NCI-H1436 (cell line): Measurements from ENCODE around the gene GSTA2.
"Not testable (repeated sequence)": the region's sequence is repeated elsewhere in the genome, so short reads cannot be mapped to it uniquely, and the experiment has no call there.

Source experiments
- DNase-seq: peaks from one replicate; lab custom pipeline; 2025; lab: John Stamatoyannopoulos, UW

GSTA2 gene

DNA sequence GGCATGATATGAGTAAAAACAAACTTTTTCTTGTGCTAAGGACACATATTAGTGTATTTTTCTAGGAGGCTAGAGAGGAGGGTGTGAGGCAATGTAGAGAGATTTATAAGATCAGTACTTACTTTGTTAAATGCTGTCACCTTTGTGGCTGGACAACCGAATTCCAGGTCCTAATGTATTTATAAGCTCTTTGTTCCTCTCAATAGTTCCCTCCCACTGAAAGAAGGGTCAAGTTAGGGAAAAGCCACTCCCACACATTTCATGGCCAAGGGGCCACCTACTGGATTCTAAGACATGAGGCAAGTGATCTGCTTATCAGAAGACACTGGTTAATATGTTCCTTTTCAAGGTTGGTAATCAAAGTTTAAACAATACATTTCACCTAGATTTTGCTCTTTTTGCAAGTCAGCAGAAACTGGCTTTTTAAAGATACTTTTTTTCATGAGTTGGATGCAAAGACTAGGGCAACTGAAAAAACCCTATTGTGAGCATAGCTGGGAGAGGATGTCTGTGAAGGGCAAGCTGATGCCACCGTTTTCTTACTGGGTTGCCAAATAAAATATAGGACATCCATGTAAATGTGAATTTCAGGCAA, at the start of gene GSTA2:
Gene GSTA2 (minus strand): TSS at position 154 of the 595 bp plus-strand sequence. CDS start 5,528 bp downstream, outside the sequence.
- not testable (repeated sequence) for DNase-seq

DNA sequence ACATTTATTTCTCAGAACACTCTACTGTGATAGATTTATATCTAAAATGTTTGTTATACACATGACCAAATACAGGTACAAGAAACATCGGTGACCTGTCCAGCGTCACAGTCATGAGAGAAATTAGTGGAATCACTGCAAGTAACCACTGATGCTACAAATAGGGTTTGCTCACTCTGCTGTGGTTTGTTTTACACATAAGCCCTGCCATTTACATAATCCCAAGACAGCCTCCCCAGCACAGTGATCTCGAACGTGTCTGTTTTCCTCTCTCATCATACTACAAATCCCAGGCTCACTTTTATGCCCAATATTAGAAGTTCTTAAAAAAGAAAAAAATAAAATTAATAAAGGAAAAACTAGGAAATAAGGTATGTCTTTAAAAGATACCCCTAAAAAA, 46.5 kb upstream of the GSTA2 start:
- DNase-seq, result not testable (repeated sequence)

DNA sequence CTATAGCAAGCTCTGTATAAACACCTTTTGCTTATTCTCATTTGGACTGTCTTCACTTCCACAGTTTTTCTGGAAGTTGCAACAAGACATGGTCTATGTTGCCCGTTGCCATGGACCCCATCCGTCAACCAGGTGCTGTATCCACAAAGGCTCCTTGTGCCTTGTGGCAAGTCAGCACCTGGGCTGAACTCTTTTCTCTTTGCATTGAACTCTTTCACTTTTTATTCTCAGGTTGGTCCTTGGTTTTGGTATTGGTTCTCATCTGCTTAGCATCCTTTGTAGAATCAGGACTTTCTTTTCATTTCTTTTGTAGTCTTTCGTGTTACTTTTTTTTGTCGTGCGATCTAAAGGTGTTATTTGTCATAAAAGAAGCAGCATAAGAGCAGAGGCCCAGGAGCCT, 45.4 kb upstream of the GSTA2 start:
- no peak for DNase-seq

DNA sequence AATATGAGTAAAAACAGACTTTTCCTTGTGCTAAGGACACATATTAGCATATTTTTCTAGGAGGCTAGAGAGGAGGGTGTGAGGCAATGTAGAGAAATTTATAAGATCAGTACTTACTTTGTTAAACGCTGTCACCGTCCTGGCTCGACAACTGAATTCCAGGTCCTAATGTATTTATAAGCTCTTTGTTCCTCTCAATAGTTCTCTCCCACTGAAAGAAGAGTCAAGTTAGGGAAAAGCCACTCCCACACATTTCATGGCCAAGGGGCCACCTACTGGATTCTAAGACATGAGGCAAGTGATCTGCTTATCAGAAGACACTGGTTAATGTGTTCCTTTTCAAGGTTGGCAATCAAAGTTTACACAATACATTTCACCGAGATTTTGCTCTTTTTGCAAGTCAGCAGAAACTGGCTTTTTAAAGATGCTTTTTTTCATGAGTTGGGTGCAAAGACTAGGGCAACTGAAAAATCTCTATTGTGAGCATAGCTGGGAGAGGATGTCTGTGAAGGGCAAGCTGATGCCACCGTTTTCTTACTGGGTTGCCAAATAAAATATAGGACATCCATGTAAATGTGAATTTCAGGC, 40.5 kb upstream of the GSTA2 start, which contains the start of gene GSTA1:
Gene GSTA1 (minus strand): TSS at position 149 of the 588 bp plus-strand sequence. CDS start 4,549 bp downstream, outside the sequence.
- not testable (repeated sequence) for DNase-seq

DNA sequence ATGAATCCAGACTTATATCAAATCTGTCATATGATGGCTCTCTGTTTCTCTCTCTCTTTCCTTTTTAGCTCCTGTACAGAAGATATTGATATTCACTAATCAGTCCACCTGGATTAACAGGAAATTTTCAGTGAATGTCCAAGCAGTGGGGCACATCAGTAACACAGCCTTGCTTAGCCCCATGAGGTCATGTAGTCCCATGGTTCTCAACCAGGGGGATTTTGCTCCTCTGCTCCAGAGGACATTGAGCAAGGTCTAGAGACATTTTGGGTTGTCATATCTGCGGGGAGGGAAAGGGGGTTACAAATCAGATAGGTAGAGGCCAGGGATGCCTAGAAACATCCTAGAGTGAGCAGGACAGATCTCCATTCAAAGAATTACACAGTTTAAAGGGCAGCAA, 39.5 kb upstream of the GSTA2 start:
- no peak for DNase-seq

DNA sequence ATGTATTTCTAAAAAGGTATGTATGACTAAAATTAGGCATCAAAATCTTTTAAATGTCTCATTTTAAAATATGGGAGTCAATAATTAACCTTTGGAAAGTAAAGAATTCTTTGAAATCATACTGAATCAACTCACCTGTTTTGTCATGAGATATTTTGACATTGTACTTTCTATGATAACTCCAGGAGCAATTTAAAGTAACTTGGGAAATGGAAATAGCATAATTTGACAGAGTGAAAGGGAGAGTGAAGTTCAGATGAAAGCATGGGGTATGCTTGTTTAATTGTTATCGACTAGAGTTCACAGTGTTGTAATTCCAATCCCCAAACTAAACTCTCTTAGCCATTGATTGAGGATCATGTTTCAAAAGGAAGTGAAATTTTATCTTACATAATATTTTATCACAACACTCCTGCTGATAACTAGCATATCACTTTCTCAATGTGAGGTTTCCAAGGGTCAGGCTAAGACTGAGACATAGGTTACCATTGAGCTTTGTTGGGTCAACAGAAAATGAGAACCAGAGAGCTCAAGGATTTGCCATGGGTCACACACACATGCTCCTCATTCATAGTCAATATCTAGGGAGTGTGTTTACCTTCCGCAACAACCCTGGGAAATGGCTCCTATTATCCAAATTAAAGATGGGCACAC, 38.0 kb upstream of the GSTA2 start:
- DNase-seq, result no peak

DNA sequence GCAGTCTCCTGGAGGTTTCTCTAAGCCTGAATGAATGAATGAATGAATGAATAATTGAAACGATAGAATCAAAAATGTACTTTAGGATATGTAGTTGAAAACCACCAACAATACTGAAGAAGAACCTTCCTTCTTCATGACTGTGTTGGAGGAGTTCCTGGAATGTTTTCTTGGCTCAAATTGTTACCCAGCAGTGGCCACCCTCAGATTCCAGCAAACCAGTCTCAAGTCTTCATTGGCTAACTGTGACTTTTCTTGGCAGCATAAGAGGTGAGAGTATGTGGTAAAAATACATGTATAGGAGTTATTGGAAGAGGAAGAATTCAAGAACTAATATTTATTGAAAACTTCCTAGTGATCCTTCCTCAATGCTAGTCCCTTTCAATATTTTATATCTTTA, 36.0 kb upstream of the GSTA2 start:
- DNase-seq, result not testable (repeated sequence)

DNA sequence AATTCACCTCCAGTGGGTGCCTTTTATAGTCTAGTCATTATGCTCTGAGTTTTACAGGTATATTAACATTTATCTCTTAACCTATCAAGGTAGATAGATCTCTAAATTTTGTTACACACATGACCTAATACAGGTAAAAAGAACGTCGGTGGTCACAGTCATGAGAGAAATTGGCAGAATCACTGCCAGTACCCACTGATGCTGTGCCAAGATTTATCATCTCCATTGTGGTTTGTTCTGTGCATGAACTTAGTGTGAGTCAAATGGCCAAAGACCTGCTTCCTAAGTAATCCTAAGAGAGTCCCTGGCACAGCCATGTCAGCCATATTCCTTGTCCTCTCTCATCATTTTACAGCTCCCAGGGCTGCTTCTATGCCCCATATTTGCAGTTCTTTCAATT, 31.1 kb upstream of the GSTA2 start:
- not testable (repeated sequence) for DNase-seq

DNA sequence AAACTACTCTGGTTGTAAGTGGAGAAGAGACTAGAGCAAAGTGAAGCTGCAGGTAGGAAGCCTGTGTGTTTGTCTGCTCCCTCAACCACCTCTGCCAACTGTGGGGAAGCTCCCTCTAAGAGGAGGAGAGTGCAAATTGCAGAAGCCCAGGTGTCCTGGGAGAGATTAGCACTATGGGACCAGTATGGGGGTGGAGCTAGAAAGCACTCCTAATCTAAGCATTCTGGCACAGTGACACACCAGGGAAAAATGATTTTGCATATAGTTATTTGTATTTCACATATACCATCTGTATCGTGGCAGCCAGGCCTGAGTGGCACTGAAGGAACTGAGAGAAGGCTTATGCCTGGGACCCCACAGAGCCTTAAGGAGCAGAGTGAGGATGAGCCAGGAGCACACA, 27.6 kb upstream of the GSTA2 start:
- no peak for DNase-seq

DNA sequence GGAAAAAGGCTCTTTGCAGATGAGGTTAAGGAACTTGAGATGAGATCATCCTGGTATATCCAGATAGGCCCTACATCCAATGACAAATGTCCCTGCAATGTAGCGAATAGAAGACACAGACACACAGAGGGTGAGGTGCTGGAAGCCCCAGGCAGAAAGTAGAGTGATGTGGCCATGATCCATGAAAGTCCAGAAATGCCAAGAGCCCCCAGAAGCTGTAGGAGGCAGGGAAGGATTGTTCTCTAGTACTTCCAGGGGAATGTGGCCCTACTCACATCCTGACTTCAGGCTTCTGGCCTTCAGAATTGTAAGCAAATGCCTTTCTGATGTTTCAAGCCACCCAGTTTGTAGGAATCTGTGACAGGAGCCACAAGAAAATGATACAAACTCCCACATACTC, 26.4 kb upstream of the GSTA2 start:
- DNase-seq, result not testable (repeated sequence)

DNA sequence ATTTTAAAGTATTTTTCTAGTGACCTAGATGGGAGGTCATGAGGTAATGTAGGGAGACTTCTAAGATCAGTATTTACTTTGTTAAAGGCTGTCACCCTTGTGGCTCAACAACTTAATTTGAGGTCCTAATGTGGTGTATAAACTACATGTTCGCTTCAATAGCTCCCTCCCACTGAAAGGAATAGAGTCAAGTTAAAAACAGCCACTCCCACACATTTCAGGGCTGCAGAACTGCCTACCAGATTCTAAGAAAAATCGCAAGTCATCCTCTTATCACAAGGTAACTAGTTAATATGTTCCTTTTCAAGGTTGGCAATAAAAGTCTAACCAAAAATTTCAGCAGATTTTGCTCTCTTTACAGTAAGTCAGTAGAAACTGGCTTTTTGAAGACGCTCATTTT, 25.2 kb upstream of the GSTA2 start:
- no peak for DNase-seq

DNA sequence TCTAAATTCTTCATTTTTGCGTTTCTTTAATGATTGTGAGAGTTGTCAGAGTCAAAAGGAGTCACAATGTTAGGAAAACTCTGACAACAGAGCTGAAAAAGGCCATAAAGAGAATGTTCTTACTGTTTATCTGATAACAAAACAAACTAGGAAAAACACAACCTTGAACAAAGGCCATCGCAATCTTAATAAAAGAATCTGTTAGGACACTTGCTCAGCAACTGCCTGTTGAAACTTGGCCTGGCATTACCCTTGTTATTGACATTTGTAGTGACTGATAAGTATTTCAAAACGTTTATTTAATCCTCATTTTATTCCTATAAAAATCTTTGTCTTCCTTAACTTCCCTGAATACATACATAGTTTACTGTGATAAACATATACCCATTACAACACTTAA, 24.6 kb upstream of the GSTA2 start:
- DNase-seq, result no peak

DNA sequence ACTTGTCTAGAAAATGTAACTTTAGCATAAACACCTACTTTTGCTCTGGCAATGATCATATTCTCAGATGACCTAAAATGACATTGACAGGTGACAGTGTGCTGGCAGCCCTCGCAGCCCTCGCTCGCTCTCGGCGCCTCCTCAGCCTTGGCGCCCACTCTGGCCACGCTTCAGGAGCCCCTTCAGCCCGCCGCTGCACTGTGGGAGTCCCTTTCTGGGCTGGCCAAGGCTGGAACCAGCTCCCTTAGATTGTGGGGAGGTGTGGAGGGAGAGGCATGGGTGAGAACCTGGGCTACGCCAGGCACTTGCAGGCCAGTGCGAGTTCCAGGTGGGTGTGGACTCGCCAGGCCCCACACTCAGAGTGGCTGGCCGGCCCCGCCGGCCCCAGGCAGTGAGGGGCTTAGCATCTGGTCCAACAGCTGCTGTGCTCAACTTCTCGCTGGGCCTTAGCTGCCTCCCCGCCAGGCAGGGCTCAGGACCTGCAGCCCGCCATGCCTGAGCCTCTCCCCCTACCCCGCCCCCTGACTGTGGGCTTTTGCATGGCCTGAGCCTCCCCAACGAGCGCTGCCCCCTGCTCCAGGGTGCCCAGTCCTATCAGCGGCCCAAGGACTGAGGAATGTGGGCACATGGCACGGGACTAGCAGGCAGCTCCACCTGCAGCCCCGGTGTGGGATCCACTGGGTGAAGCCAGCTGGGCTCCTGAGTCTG, 23.1 kb upstream of the GSTA2 start:
- DNase-seq, result no peak

DNA sequence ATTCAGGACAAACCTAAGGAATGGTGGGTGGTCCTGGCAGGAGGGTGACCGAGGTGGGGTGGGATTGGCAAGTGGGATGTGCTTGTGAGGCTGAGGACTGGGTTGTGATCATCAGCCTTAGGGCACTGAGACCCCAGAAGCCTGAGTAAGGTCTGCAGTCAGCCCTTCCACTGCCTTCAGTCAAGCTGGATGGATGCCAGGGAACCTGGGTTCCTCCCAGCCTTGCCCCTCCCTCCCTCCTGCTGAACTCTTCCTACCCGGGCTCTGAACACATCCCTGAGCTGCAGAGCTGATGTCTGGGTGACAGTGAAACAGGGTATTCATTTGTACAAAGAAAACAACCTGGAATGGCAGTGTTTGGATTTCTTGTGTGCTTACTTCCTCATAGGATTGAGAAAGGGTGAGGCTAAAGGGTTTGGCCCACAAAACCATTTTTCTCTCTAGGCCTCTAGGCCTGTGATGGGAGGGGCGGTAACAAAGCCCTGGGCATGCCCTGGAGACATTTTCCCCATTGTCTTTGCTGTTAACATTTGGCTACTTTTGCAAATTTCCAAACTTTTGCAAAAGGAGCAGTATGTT, 19.5 kb upstream of the GSTA2 start:
- DNase-seq, result not testable (repeated sequence)

DNA sequence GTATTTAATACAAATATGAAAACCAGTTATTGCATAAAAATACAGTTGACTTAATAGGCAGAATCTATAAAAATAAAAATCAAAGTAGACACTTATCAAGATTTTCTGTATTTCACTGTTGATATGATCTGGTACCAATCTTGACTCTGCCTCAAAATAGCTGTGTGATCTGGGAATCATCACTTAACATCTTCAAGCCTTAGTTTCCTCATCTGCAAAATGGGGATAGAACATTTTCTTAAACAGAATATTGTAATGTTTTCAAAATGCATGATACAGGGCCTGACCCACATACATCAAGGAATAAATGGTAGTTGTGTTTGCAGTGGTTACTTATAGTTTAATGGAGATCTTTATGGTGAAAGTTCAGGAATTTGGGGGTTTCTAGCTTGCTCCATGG, 18.9 kb upstream of the GSTA2 start:
- not testable (repeated sequence) for DNase-seq

DNA sequence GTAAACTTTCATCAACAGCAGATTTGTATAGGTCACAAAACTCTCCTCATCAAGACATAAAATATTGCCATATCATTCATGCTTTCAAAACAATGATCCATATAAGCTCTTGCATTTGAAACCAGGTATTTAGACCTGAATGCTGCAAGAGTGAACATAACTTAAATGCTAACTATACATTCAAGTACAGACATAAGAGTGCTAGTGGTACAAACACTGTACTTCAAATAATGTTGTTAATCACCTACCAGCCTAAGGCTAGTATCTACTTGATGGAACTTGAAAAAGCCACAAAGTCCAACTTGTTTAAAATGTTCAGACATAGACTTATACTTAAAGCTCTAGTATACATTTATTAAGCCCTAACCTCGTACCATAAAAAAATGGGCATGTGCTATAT, 16.0 kb upstream of the GSTA2 start:
- DNase-seq, result no peak

DNA sequence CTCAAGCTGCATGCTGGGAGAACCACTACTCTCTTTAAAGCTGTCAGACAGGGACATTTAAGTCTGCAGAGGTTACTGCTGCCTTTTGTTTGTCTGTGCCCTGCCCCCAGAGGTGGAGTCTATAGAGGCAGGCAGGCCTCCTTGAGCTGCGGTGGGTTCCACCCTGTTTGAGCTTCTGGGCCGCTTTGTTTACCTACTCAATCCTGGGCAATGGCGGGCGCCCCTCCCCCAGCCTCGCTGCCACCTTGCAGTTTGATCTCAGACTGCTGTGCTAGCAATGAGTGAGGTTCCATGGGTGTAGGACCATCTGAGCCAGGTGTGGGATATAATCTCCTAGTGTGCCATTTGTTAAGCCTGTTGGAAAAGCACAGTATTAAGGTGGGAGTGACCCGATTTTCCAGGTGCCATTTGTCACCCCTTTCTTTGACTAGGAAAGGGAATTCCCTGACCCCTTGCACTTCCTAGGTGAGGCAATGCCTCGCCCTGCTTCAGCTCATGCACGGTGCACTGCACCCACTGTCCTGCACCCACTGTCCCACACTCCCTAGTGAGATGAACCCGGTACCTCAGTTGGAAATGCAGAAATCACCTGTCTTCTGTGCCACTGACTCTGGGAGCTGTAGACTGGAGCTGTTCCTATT, 13.6 kb upstream of the GSTA2 start:
- not testable (repeated sequence) for DNase-seq

DNA sequence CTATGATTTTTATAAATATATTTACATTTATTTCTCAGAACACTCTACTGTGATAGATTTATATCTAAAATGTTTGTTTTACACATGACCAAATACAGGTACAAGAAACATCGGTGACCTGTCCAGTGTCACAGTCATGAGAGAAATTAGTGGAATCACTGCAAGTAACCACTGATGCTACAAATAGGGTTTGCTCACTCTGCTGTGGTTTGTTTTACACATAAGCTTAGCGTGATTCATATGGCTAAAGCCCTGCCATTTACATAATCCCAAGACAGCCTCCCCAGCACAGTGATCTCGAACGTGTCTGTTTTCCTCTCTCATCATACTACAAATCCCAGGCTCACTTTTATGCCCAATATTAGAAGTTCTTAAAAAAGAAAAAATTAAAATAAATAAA, 6.1 kb upstream of the GSTA2 start:
- not testable (repeated sequence) for DNase-seq

DNA sequence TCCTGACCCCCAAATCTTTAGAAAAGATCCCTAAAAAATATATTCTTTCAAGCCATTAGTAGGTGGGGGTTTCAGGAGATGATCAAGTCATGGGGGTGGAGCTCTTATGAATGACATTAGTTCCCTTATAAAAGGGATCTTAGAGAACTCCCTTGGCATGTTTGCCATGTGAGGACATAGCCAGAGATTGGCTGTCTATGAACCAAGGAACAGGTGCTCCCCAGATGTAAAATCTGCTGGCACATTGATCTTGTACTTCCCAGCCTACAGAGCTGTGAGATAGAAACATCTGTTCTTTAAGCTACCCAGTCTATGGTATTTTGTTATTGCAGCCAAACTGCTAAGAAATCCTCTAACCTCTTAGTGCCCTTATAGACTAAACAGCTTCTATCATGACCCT, 4.4 kb upstream of the GSTA2 start:
- not testable (repeated sequence) for DNase-seq

DNA sequence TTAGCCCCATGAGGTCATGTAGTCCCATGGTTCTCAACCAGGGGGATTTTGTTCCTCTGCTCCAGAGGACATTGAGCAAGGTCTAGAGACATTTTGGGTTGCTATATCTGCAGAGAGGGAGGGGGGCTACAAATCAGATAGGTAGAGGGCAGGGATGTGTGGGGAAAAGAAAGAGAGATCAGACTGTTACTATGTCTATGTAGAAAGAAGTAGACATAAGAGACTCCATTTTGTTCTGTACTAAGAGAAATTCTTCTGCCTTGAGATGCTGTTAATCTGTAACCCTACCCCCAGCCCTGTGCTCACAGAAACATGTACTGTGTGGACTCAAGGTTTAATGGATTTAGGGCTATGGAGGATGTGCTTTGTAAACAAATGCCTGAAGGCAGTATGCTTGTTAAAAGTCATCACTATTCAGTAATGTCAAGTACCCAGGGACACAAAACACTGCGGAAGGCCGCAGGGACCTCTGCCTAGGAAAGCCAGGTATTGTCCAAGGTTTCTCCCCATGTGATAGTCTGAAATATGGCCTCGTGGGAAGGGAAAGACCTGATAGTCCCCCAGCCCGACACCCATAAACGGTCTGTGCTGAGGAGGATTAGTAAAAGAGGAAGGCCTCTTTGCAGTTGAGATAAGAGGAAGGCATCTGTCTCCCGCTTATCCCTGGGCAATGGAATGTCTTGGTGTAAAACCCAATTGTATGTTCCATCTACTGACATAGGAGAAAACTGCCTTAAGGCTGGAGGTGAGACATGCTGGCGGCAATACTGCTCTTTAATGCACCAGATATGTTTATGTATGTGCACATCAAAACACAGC, 1.4 kb downstream of the GSTA2 start:
- not testable (repeated sequence) for DNase-seq
